Measurements from ENCODE around the gene TP53. TPM values are rescaled to one million over a fixed set of nuclear protein-coding genes. Genes with fewer than 3 reads are reported as not detected.

The TP53 gene
- total and polyA plus RNA-seq, 2 donors from 2014 or later = 14.8 to 66.9 TPM

DNA sequence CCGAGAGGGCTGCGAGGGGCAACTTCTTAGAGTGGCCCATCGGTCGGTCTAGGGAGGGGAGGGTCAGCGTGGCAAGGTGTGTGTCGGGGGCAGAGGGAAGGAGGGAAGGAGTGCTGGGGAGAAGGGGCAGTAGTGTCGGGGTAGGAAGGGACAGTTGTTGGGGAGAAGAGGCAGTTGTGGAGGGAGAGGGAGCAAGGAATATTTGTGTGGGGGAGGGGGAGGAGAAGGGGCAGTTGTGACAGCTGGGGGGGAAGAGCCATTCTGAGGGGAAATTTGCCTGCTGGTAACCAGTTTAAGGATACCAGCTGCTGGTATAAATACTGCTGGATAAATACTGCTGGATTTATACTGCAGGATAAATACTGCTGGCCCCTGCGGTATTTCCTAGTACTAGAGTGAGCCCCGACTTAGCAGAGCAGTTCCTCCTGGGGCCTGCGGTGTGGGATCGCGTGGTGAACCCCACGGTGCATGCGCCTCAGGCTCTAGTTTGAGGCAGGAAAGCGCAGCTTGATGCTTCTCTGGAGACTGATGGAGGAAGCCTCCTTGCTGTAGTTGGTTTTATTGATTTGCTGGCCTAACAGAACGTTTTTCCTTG is 30.6 kb upstream of the TP53 start:
- Histone ChIP-seq H3K27me3 (ENCODE audit: control insufficient read depth, insufficient read depth, low read length) (no peaks in the 10 kb centered on the region), H3K27ac (ENCODE audit: low read depth in 2 of 2, low read length in 2 of 2) (no peak overlapping the region)

DNA sequence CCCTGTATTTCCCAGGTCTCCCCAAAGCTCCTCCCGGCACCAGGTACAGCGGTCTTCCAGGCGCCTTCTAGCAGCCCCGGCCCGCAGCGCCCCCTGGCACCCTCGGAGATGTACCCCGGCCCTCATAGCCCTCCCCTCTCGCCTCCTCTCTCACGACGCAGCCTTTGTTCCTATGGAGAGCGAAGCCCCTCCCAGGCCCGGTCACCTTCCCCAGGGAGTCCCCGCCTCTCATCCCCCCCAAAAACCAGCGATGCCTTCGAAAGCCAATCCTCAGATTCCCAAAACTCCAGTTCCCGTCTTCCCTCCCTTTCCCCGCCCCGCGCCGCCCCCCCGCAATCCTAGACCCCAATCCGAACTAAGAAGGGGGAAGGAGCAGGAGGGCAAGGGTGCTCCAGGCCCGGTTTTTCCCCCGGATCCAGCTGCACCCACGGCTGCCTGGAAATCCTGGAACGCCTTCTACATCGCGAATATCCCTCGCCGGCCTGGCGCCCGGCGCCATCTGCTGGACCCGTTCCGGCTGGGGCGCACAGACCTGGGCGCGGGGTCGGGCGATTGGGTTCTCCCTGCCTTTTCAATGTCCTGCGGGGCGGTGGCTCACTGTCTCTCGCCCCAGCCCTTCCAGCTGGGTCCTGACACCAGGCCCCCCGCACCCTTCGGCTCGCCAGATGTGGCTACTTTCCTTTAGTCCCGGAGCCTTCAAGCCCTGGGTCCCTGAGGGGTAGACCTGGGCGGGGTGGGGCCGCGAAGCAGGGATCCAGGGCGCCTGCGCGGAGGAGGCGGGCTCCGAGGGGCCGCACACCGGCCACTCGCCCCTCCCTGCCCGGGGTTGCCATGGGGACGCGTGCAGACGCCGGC is 29.8 kb upstream of the TP53 start, which contains the start of gene DNAH2:
Gene DNAH2 (plus strand): TSS at position 844 of the 855 bp plus-strand sequence. CDS start 1,991 bp downstream, outside the sequence.
- TF ChIP-seq, protein P1, sequence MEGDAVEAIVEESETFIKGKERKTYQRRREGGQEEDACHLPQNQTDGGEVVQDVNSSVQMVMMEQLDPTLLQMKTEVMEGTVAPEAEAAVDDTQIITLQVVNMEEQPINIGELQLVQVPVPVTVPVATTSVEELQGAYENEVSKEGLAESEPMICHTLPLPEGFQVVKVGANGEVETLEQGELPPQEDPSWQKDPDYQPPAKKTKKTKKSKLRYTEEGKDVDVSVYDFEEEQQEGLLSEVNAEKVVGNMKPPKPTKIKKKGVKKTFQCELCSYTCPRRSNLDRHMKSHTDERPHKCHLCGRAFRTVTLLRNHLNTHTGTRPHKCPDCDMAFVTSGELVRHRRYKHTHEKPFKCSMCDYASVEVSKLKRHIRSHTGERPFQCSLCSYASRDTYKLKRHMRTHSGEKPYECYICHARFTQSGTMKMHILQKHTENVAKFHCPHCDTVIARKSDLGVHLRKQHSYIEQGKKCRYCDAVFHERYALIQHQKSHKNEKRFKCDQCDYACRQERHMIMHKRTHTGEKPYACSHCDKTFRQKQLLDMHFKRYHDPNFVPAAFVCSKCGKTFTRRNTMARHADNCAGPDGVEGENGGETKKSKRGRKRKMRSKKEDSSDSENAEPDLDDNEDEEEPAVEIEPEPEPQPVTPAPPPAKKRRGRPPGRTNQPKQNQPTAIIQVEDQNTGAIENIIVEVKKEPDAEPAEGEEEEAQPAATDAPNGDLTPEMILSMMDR (IDR thresholded peaks at IDR 0.05; ENCODE audit: borderline replicate concordance, extremely low read depth, insufficient read depth) = peak; percentile 41
- no peaks in the 10 kb centered on the region for H3K36me3 ChIP-seq (ENCODE audit: control insufficient read depth in 2 of 3, insufficient read depth in 3 of 3, low read length in 3 of 3)
- no peaks in the 10 kb centered on the region for H3K9me3 ChIP-seq (ENCODE audit: control insufficient read depth in 2 of 3, insufficient read depth in 1 of 3, low read length in 3 of 3)
- FAIRE-seq (no peak), DNase-seq (peak; percentile 93 to 98 (median 97))
- H3K4me3 ChIP-seq (ENCODE audit: low read length in 3 of 3) = peak within 1 kb of the TSS; percentile 41 to 64 (median 57)
- H3K27me3 ChIP-seq (ENCODE audit: control insufficient read depth, insufficient read depth, low read length) = no peaks in the 10 kb centered on the region
- intact Hi-C loops (cut with DNase I) = no loop called here
- peak within 1 kb of the TSS; percentile 30 to 77 (median 33) for H3K9ac ChIP-seq (ENCODE audit: low read length in 3 of 3)
- no peak within 1 kb of the TSS for H3K27ac ChIP-seq (ENCODE audit: low read depth in 2 of 2, low read length in 2 of 2)
- H3K4me1 ChIP-seq (ENCODE audit: control insufficient read depth in 2 of 3, insufficient read depth in 2 of 3, low read depth in 1 of 3, low read length in 3 of 3) = peaks cover 0 to 6% (median 0%) of the 10 kb centered on the region in 3 donors

More for the DNA sequence above, 30.6 kb upstream of the TP53 start:
- TF ChIP-seq, protein P1 (IDR thresholded peaks at IDR 0.05; ENCODE audit: borderline replicate concordance, extremely low read depth, insufficient read depth) = no peak
- Histone ChIP-seq H3K9ac (ENCODE audit: low read length in 3 of 3) (peak overlapping the region in 1 of 3 donors; percentile 77), H3K4me3 (ENCODE audit: low read length in 3 of 3) (peak overlapping the region in 2 of 3 donors; percentile 57 to 64), H3K4me1 (ENCODE audit: control insufficient read depth in 2 of 3, insufficient read depth in 2 of 3, low read depth in 1 of 3, low read length in 3 of 3) (peaks cover 0 to 6% (median 0%) of the 10 kb centered on the region in 3 donors), H3K9me3 (ENCODE audit: control insufficient read depth in 2 of 3, insufficient read depth in 1 of 3, low read length in 3 of 3) (no peaks in the 10 kb centered on the region), H3K36me3 (ENCODE audit: control insufficient read depth in 2 of 3, insufficient read depth in 3 of 3, low read length in 3 of 3) (no peaks in the 10 kb centered on the region)
- FAIRE-seq = no peak
- peak in 2 of 5 donors; percentile 56 to 63 for DNase-seq
- intact Hi-C loops (cut with DNase I) = no loop called here

DNA sequence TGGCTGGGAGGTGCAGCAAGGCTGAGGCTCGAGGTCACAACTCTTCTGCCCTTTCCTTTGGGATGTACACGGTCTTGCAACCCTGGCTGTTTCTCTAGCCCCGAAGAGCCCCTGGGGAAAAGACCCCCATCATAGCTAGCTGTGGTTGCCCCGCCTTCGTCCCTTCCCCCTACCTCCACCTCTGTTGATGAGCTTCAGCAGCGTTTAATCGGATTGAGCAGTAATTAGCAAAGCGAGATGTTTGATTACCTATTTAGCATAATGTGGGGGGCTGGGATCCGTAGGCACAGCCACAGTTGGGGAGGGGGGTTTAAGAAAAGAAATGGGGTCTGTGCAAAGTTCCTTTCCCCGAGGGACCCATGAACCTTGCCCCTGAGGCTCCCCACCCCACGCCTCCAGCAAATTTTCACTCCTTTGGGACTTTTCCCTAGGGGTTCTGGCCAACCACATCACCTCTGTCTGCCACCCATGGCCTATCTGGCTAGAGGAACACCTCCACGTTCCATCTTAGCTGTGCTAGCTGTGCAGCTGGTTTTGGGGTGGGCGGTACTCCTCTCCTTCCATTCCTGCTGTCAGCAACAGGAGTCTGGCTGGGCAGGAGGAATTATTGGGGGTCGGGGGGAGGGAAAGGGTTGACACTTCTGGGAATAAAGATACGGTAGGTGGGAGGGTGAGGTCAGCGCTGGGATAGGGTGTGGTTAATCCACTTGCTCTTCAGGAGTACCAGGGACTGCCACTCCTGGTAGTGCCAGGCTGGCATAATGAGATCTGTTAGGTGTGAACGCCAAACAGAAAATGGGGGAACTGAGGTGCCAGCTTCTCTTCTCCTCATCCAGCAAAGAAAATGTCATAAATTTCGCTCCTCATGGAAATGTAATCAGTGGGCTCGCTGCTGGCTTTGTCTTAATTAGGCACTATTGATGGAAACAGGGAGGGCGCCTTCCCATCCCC is 28.9 kb upstream of the TP53 start:
- Histone ChIP-seq H3K4me3 (ENCODE audit: low read length in 3 of 3) (peak overlapping the region; percentile 41 to 64 (median 51)), H3K36me3 (ENCODE audit: control insufficient read depth in 2 of 3, insufficient read depth in 3 of 3, low read length in 3 of 3) (no peaks in the 10 kb centered on the region), H3K4me1 (ENCODE audit: control insufficient read depth in 2 of 3, insufficient read depth in 2 of 3, low read depth in 1 of 3, low read length in 3 of 3) (peaks cover 0 to 6% (median 0%) of the 10 kb centered on the region in 3 donors), H3K9me3 (ENCODE audit: control insufficient read depth in 2 of 3, insufficient read depth in 1 of 3, low read length in 3 of 3) (no peaks in the 10 kb centered on the region), H3K9ac (ENCODE audit: low read length in 3 of 3) (peak overlapping the region in 2 of 3 donors; percentile 30 to 77), H3K27ac (ENCODE audit: low read depth in 2 of 2, low read length in 2 of 2) (no peak overlapping the region), H3K27me3 (ENCODE audit: control insufficient read depth, insufficient read depth, low read length) (no peaks in the 10 kb centered on the region)
- intact Hi-C loops (cut with DNase I) = no loop called here
- DNase-seq (peak in 2 of 5 donors; percentile 30 to 33), FAIRE-seq (no peak)
- TF ChIP-seq, protein P1 (IDR thresholded peaks at IDR 0.05; ENCODE audit: borderline replicate concordance, extremely low read depth, insufficient read depth) = no peak

Data from kidney (tissue), 14 donors.